Superior temporal gyrus (tissue), 1 donor: ENCODE measurements around the gene OGFOD2.

Experiments used
- DNase-seq: peaks from one replicate; pipeline ENCODE4 v3.0.0-alpha.2; 2016; ENCODE audit errors: extremely low spot score

Gene OGFOD2

DNA sequence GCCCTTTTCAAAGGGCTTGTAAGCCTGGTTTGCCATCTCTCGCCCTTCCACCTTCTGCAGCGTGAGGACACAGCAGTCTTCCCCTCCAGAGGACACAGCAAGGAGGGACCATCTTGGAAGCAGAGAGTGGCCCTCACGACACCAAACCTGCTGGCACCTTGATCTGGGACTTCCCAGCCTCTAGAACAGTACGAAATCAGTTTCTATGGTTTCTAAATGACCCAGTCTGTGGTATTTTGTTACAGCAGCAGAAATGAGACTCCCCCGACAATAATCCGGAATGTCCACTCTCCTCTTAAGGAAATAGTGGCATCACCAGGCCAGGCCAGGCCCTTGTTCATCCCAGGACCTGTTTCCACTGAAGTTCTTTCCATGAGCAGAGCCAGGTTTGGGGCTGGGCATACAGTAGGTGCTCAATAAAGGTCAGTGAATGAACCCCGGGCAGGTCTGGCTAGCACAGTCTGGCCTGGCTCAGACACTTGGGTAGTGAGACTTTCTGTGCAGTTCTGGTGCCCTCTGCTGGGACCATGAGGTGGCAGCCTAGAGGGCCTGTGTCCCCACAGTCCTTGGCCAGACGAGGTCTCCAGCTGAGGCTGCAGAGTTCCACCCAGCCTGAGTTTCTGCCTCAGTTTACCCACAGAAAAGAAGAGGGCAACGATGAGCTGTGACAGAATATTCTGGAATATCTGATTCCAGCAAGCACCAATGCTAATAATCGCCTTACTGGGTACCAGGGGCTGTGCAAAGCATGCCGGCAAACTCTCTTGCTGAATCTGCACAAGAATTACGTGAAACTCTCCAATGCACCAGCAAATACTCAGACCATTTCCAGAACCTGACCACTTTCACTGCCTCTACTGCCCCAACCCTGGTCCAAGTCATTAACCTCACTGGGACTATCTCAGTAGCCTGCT lies 22.8 kb upstream of the OGFOD2 start:
- peak; percentile 93 for DNase-seq

DNA sequence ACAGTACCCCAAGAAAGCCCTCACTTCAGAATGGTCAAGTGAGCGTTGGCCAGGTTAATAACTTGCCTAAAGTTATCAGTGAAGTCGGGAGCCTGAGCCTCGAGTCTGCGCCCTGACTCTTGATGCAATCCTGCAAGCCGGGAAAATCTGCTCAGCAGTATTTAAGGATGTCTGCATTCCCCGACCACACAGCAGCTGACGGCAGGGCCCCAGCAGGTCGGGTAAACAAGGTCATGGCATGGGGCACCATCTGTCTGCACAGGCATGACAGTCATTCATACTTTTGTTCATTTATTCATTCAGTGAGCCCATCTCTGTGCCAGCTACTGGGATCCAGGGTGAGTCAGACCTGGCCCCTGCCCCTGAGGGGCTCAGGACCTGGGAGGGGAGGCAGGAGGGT lies 19.9 kb upstream of the OGFOD2 start:
- no peak for DNase-seq

DNA sequence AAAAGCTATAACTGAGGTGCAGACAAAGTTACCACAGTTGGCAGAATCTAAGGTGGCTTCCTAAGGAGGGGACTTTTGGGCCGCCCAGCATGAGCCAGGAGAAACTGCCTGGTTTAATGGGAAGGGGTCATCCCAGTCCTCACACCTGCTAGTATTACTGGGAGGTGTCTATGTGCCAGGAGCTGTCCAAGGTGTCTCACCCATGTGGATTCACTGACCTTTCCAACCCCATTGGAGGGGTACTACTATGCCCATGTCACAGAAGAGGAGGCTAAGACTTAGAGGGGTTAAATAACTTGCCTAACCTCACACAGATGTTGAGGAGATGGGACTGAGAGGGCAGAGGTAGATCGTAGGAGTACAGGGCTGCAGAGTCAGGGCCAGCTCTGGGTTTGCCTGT lies 19.0 kb upstream of the OGFOD2 start:
- no peak for DNase-seq

DNA sequence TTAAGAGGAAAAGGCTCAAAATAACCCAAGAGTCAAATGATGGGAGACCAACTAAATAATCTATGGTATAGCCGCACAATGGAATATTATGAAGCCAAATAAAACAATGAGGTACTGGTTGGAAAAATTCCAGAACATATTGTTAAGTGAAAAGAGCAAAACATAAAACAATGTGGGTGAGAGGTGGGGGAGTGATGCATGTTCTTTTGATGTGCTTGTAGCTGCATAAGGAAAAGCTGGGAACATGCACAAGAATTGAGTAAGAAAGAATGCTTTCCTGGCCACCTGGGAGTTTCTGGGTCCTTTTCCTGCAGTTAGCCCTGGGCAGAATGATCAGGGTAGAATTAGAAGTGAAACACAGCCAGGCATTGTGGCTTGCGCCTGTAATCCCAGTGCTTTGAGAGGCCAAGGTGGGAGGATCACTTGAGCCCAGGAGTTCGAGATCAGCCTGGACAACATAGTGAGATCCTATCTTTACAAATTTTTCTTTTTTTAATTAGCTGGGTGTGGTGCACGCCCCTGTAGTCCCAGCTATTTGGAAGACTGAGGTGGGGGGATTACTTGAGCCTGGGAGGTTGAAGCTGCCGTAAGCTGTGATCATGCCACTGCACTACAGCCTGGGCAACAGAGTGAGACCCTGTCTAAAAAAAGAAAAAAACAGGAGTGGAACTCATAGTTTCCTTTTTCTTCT lies 16.7 kb upstream of the OGFOD2 start:
- DNase-seq: no peak

DNA sequence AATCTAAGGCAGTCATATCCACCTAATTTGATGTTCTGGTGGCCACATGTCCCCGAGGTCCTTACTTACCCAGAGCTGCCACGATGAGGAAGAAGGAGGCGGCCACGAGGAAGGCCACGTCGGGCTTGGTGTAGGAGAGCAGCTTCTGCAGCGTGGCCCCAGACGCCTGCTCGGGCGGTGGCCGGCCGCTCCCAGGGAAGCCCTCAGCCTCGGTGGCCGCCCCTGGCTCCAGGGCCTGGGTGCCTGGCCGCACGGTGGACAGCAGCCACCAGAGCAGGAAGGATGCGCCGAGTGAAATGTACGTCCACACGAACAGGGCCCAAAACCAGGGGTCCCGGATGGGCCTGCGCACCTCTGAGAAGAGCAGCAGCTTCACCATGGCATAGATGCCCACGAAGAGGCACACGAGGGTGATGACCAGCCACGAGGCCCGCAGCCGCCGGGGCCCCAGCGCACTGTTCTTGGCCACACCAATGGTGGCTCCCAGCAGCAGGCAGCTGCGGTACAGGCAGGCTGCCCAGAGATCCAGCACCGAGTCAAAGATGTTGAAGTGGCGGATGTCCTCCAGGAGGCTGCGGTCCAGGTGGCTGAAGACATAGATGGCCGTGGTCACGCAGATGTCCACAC lies 15.4 kb upstream of the OGFOD2 start:
- DNase-seq: no peak

DNA sequence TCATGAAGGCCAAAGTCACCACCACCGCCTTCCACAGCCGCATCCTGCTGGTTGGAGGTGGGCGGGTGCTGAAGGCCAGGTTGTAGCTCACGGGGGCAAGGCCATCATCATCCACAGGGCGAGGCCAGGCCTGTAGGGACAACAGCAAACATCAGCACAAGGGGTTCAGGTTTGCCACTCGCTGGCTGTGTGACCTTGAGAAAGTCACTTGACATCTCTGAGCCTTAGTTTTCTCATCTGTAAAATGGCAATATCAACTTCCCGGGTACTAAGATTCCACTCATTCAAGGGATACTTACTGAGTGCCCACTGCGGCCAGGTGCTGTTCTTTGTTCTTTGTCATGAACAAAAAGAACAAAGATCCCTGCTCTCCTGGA lies 14.9 kb upstream of the OGFOD2 start:
- no peak for DNase-seq

DNA sequence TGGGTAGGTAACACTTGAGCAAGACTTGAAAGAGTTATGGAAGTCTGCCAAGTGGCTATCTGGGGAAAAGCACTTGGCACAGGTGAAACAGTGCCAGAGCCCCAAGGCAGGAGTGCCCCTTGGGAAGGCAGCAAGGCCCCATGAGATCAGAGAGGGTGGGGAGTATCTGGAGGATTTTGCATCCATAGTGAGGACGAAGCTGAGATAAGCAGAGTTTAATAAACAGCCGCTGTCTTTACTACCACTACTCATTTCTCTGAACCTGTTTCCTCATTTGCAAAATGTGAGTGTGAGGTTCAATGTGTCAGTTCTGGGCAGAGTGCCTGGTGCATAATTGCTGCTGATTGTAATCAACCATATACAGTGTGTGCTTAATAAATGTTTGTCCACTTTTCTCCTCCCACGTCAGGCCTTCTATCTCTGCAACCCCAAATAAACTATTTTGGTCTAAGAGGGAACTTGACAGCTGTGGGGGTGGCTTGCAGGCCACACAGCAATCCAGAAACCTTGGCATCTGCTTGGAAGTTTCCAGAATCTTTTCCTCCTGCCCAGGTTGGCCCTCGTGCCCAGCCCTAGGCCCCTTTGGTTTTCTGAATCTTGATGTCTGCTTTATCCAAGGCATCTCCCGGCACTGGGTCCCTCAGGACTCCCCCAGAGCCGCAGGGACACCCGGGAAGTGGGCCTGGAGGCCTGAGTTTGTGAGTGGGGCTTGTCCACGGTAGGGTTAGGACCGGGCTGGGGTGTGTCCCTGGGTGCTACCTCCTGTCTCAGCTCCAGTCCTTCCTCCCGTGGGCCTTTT lies 13.3 kb upstream of the OGFOD2 start:
- DNase-seq: no peak

DNA sequence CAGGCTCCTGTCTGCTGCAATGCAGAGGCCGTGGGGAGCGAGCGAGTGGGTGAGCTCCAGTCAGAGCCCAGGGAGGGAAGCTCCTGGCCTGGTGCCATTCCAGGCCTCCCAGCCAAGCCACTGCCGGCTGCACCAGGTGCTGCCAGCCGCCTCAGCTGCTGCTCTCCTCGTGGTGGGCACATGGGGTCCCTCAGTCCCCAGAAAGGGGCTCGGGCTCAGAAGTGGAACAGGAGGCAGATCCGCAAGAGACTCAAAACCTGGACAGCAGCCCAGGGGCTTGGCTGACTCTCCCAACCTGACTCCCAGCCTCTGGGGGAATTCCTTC lies 11.1 kb upstream of the OGFOD2 start:
- DNase-seq: no peak

DNA sequence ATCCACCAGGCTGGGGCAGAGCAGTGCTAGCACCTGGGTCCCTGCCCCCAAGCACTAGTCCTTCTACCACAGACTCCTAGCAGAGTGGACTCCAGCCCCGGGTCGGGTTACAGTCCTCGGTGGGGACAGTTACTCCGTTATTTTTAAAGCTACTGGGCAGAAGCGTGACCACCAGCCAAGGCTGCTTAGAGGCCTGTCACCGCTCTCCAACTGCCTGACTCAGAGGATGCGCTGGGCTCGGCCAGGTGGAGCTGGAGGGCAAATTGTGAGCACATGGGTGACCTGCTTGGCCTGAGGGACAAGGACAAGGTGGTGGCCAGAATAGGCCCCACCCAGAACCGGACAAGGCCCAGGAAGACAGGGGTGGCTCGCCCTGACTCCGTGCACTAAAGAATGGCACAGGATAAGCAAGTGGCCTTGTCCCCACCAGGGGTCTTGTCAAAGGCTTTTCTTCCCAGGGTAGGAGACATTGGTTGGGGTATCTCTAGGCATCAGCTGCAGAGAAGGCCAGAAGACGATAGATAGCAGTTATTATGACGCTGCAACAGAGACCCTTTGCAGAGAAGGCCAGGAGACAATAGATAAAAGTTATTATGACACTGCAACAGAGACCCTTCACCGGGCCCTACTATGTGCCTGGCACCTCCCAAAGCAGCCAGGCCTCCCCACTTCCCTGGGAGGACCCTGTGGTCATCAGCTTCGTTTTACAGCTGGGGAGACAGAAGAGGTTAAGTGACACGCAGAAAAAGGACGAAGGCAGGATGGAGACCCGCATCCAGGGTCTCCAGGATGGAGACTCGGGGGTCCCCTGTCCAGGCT lies 10.4 kb upstream of the OGFOD2 start:
- no peak for DNase-seq

DNA sequence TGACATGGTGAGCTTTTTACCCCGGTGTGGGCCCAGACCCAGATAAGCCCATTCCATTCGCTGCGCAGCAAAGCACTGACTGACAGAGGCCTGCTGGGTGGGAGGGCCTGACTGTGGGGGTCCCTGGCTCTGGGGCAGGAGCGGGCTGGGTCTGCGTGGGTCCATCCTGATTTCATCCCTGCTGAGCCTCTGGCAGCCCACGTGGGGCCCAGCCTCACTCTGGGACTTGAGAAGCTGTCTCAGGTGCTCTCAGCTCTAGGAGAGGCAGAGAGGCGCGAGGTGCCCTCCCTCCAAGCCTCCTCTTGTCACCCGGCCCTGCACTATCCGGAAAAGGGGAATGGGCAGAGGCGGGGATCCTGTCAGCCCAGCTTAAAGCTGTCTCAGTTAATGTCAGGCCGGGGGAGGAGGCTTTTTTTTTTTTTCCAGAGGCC lies 9.7 kb upstream of the OGFOD2 start:
- no peak for DNase-seq

DNA sequence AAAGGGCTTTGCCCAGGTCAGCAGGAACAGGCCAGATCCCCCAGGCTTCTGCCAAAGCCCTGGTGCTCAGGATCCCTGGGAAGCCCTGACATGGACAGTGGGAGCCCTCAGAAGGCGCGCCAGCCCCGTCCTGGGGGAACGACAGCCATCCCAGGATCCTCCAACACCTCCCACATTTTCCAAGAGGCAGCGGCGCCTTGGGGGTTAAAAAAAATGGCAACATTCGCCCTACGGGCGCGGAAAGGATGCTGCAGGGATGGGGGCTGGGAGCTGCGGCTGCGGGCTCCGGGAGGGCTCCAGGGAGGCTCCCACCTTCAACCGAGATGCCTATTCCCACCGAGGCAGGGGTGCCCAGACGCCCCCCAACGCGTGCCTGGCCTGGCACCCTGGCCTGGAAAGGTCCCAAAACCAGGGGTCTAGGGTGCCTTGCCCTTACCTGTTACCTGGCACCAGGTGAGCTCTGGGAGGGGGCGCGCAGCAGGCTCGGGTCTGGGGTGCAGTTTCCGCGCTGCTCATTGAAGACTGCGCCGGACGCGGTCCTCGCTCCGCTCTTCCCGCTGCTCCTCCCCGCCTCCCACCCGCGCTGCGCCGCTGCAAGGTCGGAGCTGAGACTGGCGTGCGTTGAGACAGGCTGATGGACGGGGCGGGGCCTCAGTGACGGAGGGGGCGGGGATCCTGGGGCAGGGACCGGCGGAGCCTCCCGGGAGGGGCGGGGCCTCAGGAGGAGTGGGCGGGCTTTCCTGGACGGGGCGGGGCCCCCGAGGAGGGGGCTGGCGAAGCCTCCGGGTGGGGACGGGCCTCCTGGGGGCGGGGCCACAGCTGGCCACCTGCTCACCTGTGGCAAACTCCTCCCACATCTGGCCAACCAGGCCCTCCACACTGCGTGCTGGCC lies 8.9 kb upstream of the OGFOD2 start, which contains the start of gene ABCB9:
ABCB9 (minus strand) TSS at position 613 of the 892 bp plus-strand sequence. CDS start 6,228 bp downstream, outside the sequence.
- DNase-seq: peak; percentile 72

DNA sequence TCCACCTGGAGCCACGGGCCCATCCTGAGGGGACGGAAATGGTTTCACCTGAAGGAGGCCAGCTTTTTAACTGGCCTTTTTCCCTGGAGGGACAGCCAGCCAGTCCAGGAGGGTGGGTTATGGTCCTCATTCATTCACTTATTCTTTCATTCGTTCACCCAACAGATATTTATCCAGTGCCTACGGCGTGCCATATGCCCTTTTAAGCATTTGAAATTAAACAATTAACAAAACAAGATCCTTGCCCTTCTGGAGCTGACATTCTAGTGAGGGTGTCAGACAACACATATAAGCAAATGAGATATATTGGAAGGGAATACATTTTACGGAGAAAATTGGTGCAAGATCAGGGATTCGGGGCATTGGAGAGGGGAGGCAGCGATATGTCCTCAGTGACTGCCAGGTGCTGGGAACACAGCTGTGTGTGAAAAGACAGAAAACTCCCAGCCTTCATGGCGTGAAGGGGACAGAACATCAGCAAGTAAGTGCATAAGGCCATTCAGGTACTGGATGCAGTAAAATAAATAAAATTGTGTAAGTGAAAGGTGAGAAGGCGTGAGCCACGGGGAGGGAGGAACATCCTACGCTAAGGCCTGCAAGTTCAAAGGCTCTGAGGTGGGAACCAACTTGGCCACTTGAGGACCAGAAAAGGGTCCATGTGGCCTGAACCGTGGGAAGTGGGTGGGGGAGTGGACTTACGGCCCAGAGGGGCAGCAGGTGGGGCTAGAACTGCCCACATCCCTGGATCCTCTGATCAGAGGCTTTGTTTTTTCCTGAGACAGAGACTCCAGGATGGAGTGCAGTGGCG lies 8.1 kb upstream of the OGFOD2 start:
- no peak for DNase-seq

DNA sequence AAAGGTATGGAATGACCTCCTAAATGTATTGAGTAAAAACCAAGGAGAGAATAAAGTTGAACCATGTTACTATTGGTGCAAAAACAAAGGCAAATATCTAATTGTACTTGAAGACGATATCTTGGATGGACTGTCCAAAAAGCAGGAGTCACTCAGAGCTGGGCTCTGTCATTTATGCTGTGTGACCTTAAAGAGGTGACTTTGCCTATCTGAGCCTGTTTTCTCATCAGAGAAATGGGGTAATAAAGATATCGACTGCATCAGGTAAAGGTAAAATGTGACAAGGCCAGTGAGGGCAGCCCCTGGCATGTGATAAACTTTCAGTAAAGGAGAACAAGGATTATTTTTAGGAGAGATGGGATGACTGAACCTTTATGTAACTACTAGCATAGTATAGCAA lies 6.9 kb upstream of the OGFOD2 start:
- DNase-seq: no peak

DNA sequence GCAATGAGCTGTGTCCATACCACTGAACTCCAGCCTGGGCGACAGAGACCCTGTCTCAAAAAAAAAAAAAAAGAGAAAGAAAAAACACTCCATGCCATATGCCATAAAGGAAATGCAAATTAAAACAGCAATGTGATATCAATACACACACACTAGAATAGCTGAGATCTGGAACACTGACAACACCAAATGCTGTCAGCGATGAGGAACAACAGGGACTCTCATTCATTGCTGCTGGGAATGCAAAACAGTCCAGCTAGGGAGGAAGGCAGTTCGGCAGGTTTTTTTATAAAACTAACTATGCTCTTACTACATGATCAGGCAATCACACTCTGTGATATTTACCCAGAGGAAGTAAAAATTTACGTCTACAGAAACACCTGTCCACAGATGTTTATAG lies 5.4 kb upstream of the OGFOD2 start:
- DNase-seq: peak; percentile 84

DNA sequence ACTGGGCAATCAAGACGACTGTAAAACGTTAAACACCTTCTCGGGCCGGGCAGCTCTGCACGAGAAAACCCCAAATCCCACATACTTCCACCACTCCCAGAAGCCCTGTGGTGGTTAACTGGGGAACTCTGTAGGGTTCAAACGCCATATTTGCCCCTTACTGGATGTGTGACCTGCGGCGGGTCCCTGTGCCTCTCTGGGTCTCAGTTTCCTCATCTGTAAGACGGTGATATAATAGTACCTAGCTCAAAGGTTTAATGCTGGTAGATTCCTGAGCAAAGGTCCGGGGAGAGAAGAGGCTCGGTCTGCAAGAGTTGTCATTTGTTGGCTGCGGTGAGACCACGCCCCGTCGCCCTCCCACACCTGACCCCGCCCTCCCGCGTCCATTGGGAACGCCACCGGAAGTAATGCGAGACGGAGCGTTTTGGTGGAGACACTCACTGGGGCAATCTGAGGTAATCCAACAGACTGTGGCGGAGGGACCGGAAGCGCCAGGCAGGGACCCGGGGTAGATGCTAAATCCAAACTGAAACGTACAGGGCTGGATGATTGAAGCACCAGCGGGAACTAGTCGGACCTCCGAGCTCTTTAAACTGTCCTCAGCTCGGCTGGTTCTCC lies 661 bp upstream of the OGFOD2 start:
- peak; percentile 99 for DNase-seq

DNA sequence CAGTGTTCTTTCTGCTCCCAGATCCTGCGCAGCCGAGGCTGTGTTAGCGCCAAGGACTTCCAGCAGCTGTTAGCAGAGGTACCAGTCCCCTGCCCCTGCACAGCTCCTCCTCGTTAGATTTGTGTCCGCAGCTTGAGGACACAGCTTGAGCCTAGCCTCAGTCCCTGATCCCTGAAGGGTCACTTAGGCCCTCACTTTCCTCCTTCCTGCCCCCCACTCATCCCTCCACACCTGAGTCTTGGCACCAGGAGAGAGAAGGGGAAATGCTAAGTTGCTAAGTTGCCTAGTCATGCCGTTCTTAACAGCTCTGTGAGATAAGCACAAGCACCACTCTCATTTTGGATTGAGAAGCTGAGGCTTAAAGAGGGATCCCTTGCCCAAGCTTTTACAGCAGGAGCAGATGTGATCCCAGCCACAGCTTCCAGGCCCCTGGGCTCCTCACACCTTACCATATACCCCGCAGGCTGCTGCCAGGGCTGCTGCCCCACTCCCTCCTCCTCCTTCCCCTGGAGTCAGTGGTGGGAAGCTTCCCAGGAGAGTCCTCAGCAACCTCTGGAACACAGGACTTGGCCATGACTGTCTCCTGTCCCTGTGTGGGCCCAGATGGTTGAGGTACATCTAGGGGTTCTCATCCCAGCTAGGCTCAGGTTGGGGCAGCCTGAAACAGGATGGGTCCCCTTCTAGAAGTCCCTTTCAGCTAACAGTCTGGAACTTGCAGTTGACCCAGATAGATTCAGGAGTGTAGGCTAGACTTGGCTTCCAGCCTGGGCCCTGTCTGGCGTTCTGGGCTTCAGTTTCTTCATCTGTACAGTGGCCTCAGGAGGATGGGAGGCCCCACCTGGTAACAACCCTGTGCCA lies 975 bp downstream of the OGFOD2 start:
- no peak for DNase-seq

DNA sequence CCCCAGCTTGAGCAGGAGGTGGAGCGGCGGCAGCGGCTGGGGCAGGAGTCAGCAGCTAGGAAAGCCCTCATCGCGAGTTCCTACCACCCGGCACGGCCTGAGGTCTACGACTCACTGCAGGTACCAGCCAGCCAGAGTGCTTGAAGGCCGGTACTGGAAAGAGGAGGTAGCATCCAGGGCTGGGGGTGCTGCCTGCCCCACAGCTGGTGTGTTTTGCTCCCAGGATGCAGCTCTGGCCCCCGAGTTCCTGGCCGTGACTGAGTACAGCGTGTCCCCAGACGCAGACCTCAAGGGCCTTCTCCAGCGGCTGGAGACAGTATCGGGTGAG lies 1.6 kb downstream of the OGFOD2 start:
- no peak for DNase-seq

DNA sequence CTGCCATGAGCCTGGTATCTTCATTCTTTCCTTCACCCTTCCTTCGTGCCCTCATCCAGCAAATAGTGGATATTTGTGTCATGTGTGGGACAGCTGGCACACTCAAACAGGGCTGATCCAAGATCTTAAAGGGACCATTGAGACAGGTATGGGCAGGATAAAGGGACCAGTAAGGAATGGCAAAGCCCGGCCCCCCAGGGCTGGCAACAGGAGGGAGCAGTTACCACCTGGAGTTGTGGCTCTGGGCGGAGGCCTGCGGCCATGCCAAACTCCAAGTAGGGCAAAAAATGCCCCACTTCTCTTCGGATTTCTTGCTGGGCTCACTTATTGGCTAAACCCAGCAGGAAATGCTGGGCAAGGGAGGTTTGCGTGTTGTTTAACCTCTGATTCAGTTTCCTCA lies 2.1 kb downstream of the OGFOD2 start:
- DNase-seq: no peak
